ENCODE results near the gene RNF214.

DNA sequence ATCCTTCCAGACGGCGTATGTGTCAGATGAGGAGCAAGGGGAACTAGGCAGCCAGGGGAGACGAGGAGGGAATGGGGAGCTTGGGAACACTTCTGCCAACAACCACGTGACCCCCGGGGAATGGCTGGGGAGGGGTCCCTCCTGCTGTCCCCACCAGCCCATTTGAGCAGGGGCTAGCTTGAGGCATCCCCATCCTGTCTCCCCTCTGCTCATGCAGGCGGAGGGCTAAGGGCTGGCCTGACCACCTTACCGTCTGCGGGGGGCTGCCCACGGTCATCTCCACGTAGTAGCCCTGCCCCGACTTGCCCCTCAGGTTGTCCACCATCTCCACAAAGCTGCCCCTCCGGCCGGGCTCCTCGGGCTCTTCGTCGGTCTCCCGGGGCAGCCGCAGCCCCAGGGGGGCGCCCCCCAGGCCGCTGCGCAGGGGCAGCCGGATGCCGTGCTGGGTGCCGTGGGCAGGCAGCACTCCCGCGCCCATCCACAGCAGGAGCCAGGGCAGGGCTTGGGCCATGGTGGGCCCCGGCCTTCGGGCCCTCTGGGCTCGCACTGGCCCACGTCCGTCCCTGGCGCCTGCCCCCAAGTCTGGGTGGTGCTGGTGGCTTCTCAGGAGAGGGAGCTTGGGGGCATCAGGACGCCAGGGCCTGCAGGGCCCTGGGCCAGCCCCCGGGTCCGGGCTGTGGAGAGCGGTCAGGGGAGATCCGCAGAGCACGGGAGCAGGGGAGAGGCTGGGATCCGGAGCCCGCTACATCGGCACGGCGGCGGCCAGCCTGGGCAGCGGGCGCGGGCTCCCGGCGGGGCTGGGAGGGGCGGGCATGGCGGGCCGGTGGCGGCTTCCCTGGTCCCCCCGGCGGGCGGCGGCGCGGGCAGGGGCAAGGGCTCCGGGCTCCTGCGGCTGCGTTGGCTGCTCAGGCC is 83.1 kb downstream of the RNF214 start:
- TF ChIP-seq, protein P1, sequence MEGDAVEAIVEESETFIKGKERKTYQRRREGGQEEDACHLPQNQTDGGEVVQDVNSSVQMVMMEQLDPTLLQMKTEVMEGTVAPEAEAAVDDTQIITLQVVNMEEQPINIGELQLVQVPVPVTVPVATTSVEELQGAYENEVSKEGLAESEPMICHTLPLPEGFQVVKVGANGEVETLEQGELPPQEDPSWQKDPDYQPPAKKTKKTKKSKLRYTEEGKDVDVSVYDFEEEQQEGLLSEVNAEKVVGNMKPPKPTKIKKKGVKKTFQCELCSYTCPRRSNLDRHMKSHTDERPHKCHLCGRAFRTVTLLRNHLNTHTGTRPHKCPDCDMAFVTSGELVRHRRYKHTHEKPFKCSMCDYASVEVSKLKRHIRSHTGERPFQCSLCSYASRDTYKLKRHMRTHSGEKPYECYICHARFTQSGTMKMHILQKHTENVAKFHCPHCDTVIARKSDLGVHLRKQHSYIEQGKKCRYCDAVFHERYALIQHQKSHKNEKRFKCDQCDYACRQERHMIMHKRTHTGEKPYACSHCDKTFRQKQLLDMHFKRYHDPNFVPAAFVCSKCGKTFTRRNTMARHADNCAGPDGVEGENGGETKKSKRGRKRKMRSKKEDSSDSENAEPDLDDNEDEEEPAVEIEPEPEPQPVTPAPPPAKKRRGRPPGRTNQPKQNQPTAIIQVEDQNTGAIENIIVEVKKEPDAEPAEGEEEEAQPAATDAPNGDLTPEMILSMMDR (IDR thresholded peaks at IDR 0.05): no peak
- no peak for TF ChIP-seq POLR2A (IDR thresholded peaks at IDR 0.05)
